Hippocampal formation (tissue), 2 donors: Measurements from ENCODE around the gene GRM7.

Experiments used
- DNase-seq, 2 donors: peaks; one replicate each; lab custom pipeline; 2025; lab: John Stamatoyannopoulos, UW

The GRM7 gene

GRCh38 chr3:7146529-7146928 is 285.6 kb downstream of the GRM7 start:
- DNase-seq = no peak

DNA sequence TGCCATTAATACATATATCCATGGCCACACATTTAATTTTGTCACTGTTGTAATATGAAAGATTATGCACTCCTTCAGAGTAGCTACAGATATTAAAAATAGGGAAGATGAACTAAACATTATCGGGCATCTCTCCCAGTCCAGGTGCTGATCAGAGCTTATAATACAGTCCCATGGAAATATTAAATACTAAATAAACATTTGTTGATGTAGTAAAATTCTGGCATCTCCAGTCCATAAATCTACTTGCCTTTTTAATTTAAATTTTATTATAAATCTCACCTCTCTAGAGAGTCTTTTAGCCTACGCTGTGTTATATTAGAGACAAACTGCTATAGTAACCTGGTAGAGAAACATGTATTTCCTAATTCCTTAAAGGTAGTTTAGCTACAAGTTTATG is 297.6 kb downstream of the GRM7 start:
- no peak for DNase-seq

- DNase-seq = no peak
Measured at GRCh38 chr3:7160689-7161088, 299.8 kb downstream of the GRM7 start.

DNA sequence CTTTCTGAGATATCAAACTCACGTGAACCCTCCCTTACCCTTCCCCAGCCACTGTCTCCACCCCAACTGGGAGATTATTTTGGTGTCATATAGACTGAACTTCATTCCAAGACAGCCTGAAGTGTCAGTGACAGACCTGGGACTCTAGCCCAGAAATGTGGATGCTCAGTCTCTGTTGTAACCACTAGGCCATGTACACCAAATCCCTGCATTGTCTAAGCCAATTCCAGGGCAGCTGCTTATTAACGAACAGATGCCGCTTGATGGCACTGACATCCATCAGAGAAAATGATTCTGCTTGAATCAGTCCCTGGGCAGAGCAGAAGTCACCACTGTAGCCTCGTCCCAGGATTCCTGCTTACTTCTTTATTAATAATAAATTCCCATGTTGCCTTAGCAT is 305.5 kb downstream of the GRM7 start:
- DNase-seq = no peak

GRCh38 chr3:7171493-7171892 is 310.6 kb downstream of the GRM7 start:
- no peak for DNase-seq

DNA sequence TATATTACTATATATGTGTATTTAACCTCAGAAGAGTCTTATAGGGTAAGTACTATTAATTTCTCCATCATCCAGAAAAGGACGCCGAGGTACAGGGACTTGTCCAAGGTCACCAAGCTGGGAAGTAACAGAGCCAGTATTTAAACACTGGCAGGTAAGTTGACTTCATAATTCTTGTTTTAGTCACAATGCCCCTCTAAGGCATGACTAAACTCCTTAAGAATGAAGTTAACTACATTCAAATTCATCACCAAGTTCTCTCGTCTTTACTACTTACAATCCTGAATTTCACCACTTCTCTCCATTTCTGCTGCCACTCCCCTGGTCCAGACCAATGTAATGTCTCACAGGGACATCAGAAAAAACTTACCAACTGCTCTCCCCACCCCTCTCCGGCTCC is 312.1 kb downstream of the GRM7 start:
- DNase-seq = no peak

DNA sequence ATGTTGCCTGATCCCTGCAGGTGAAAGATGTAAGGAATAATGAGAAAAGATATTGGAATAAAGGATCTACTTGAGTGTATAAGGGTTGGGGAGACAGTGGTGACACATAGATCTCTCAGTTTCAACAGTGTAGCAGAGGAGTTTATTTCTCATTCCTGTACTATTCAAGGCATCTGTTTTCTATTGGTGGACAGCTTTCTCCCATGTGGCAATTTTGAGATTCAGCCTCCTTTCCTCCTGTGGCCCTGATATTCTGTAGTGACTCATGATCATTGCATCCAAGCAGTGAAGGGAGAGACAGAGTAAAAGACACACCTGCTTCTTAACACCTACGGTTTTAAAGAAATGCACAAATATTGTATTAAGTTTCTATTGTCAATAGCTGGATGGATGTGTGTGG is 327.6 kb downstream of the GRM7 start:
- DNase-seq = no peak

- no peak for DNase-seq
Measured at GRCh38 chr3:7190095-7190494, 329.2 kb downstream of the GRM7 start.

GRCh38 chr3:7193269-7193668 is 332.4 kb downstream of the GRM7 start:
- DNase-seq = no peak

GRCh38 chr3:7194071-7194835 is 333.3 kb downstream of the GRM7 start:
- no peak for DNase-seq

DNA sequence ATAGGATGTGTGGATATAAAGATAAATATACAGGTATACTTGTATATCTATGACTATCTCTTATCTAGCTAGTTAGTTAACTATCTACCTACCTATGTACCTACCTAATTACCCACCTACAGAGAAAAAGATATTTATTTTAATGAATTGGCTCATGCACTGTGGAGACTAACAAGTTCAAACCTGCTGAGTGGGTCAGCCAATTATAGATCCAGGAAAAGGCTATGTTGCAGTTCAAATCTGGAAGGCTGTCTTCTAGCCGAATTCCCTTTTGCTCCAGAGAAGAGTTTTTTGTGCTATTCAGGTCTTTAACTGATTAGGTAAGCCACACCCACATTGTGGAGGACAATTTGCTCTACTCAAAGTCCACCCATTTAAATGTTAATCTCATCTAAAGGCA is 335.0 kb downstream of the GRM7 start:
- DNase-seq = no peak

DNA sequence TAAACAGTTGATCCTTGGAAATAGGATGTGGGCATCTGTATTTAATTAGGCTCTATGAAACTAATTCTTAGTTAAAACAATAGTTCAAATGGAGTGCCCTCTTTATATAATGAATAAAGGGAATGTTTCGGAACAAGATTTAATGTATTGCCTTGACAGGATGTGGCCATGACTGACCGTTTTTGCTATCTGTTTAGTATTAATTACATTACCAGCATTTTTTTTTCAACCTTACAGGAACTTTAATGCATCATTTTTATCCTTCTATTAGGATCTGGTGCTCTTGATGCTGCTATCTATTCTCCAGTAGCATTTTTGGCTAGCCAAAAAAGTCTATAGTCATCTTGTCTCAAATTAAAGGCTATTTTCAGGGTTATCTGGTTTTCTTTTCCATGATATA is 340.9 kb downstream of the GRM7 start:
- DNase-seq = no peak

- no peak for DNase-seq
Measured at GRCh38 chr3:7203969-7204847, 343.3 kb downstream of the GRM7 start.

- DNase-seq = no peak
Measured at GRCh38 chr3:7204848-7205156, 343.9 kb downstream of the GRM7 start.

DNA sequence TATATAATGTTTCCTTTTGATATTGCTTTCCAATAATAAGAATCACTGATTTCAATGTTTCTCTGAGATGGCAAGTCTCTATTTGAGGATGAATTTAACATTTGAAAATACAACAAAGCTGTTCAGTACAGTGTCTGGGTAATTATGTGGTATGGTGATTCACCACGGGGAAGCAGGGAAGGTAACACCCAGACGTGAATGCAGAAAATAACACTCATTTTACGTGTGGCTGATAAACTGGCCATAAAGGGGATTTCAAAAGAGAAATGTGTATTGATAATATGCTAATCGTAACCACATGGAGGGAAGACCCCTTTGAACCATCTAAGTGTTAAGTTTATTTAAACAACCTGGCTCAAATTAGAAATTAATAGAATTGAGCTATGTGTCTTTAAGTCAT is 344.6 kb downstream of the GRM7 start:
- no peak for DNase-seq

DNA sequence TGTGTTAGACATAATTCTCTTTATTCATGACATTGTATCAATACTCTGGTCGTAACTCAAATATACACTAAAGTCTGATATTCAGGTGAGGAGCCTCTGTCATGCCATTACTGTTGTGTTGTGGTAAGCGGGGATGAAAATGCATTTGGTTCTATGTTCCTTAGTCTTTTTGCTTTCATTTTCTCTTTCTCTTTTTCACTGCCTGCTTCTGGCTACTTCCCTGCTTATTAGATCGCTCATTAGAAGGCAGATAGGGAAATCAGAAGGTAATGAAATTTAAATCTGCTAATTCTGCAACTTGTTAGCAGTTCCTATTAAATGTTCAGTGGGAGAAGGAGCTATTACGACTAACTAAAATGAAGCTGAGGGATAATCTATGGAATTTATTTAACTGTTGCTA is 345.0 kb downstream of the GRM7 start:
- DNase-seq = no peak

GRCh38 chr3:7207125-7207524 is 346.2 kb downstream of the GRM7 start:
- DNase-seq = no peak

GRCh38 chr3:7207928-7208327 is 347.0 kb downstream of the GRM7 start:
- no peak for DNase-seq

- no peak for DNase-seq
Measured at GRCh38 chr3:7209098-7209497, 348.2 kb downstream of the GRM7 start.

- no peak for DNase-seq
Measured at GRCh38 chr3:7211740-7212139, 350.8 kb downstream of the GRM7 start.

GRCh38 chr3:7215706-7216105 is 354.8 kb downstream of the GRM7 start:
- no peak for DNase-seq

GRCh38 chr3:7226393-7226792 is 365.5 kb downstream of the GRM7 start:
- no peak for DNase-seq

GRCh38 chr3:7238565-7239295 is 377.8 kb downstream of the GRM7 start:
- no peak for DNase-seq
